K562 (cell line): ENCODE results near the gene BAZ2A. TPM values are rescaled to one million over a fixed set of nuclear protein-coding genes. Genes with fewer than 3 reads are reported as not detected.

Experiments used
- BRCA1 ChIP-seq, 2 experiments: fragments of 450-650 bp in 1 of 2; sonication (generic) in 1 of 2; formaldehyde crosslinking in 1 of 2; IDR thresholded peaks; 2 replicates each; pipeline versions ENCODE4 v1.5.0 to v1.6.1; 2017 to 2020; ENCODE audit warnings: mild to moderate bottlenecking in 1 of 2, missing genetic modification reagents in 1 of 2
- CBX1 ChIP-seq: sonication (generic); IDR thresholded peaks from 2 replicates; pipeline ENCODE4 v1.6.1; 2016; ENCODE audit warnings: antibody characterized with exemption, low read depth, mild to moderate bottlenecking
- CBX3 ChIP-seq, 2 experiments: IDR thresholded peaks; 1 replicate in 1 of 2; 2 replicates in 1 of 2; pipeline ENCODE4 v1.6.1; 2012; ENCODE audit warnings: inconsistent platforms in 2 of 2, low read length in 2 of 2, borderline replicate concordance in 1 of 2, control low read depth in 1 of 2
- CC2D1A ChIP-seq: fragments of 450-650 bp; IDR thresholded peaks from 2 replicates; pipeline ENCODE4 v1.6.1; 2017; ENCODE audit warnings: mild to moderate bottlenecking
- CREB5 ChIP-seq: fragments of 250-450 bp; sonication (Bioruptor Pico); IDR thresholded peaks from 2 replicates; pipeline ENCODE4 v1.5.0; 2020; ENCODE audit warnings: mild to moderate bottlenecking
- DDX20 ChIP-seq: fragments of 450-650 bp; IDR thresholded peaks from 2 replicates; pipeline ENCODE4 v1.6.1; 2016; ENCODE audit warnings: missing genetic modification characterization, low read depth, mild to moderate bottlenecking, missing compliant biosample characterization, moderate library complexity
- E2F5 ChIP-seq: sonication (generic); formaldehyde crosslinking; IDR thresholded peaks from 2 replicates; pipeline ENCODE4 v1.8.0; 2022; ENCODE audit warnings: mild to moderate bottlenecking, missing genetic modification reagents
- ELK3 ChIP-seq: fragments of 450-650 bp; formaldehyde crosslinking; IDR thresholded peaks from 2 replicates; pipeline ENCODE4 v1.4.0; 2020; ENCODE audit warnings: mild to moderate bottlenecking
- ESRRA ChIP-seq: fragments of 450-650 bp; IDR thresholded peaks from 2 replicates; pipeline ENCODE4 v1.6.1; 2014; ENCODE audit warnings: low read depth, mild to moderate bottlenecking, moderate library complexity, borderline replicate concordance
- ID3 ChIP-seq, 2 experiments: fragments of 250-450 bp in 1 of 2; fragments of 450-650 bp in 1 of 2; sonication (Bioruptor Pico) in 1 of 2; IDR thresholded peaks; 2 replicates each; pipeline versions ENCODE4 v1.6.1 to v1.8.0; 2016 to 2021; ENCODE audit warnings: mild to moderate bottlenecking in 2 of 2, moderate library complexity in 2 of 2, missing compliant biosample characterization in 1 of 2, missing genetic modification characterization in 1 of 2
- MCM2 ChIP-seq: fragments of 450-650 bp; IDR thresholded peaks from 2 replicates; pipeline ENCODE4 v1.6.1; 2017; ENCODE audit warnings: low read depth, mild to moderate bottlenecking
- MLX ChIP-seq, 2 experiments: fragments of 450-650 bp in 1 of 2; sonication (generic) in 1 of 2; formaldehyde crosslinking; conservative IDR thresholded peaks; 2 replicates each; pipeline versions ENCODE4 v1.4.0 to v1.8.1; 2020 to 2022; ENCODE audit warnings: mild to moderate bottlenecking in 1 of 2, missing genetic modification reagents in 1 of 2
- MXI1 ChIP-seq: IDR thresholded peaks from 2 replicates; pipeline ENCODE4 v1.6.1; 2011; ENCODE audit warnings: low read depth, mild to moderate bottlenecking, improper control_type of control experiment, low read length
- POLR2G ChIP-seq: fragments of 200-400 bp; formaldehyde crosslinking; IDR thresholded peaks from 2 replicates; pipeline ENCODE4 v1.6.1; 2017; ENCODE audit warnings: low read depth, mild to moderate bottlenecking, antibody characterized with exemption, low read length, moderate library complexity
- PRMT5 ChIP-seq: sonication (generic); formaldehyde crosslinking; IDR thresholded peaks from 2 replicates; pipeline ENCODE4 v1.5.0; 2020; ENCODE audit warnings: missing genetic modification reagents
- RBBP5 ChIP-seq: fragments of 200-600 bp; sonication (generic); IDR thresholded peaks from 2 replicates; pipeline ENCODE4 v1.6.1; 2012; ENCODE audit warnings: borderline replicate concordance, mild to moderate bottlenecking, low read length, control low read depth, inconsistent platforms; ENCODE audit not compliant: insufficient read depth, poor library complexity, severe bottlenecking
- RUNX1 ChIP-seq: sonication (generic); IDR thresholded peaks from 2 replicates; pipeline ENCODE4 v1.6.1; 2016; ENCODE audit warnings: antibody characterized with exemption, low read depth
- ZBED1 ChIP-seq: IDR thresholded peaks from 2 replicates; pipeline ENCODE4 v1.6.1; 2014
- ZBTB5 ChIP-seq: fragments of 450-650 bp; IDR thresholded peaks from 2 replicates; pipeline ENCODE4 v1.6.1; 2017; ENCODE audit warnings: antibody characterized with exemption
- ZNF263 ChIP-seq: sonication (generic); formaldehyde crosslinking; IDR thresholded peaks from 2 replicates; pipeline ENCODE4 v1.8.0; 2022; ENCODE audit warnings: mild to moderate bottlenecking, missing genetic modification reagents, borderline replicate concordance
- ZNF316 ChIP-seq: fragments of 450-650 bp; IDR thresholded peaks from 2 replicates; pipeline ENCODE4 v1.6.1; 2016
- ZNF830 ChIP-seq: fragments of 250-450 bp; sonication (Bioruptor Pico); IDR thresholded peaks from 2 replicates; pipeline ENCODE4 v1.5.0; 2021; ENCODE audit warnings: mild to moderate bottlenecking
- polyA plus RNA-seq, 8 experiments: library from polyadenylated mRNA; depleted of rRNA in 4 of 8; stranded (reverse) in 5 of 8; unstranded in 3 of 8; fragments of >200 nt; fragmentation: Nextera tagmentation in 2 of 8; fragmentation: Illumina TruSeq in 1 of 8; extraction: Ambion mirVana in 2 of 8; extraction: Trizol in 1 of 8; gene quantifications; 2 replicates each; pipeline versions ENCODE4 v1.2.1 to v1.2.3, GENCODE V29; 2011 to 2014; ENCODE audit warnings: inconsistent platforms in 1 of 8, missing spikeins in 1 of 8
- total RNA-seq, 7 experiments: library from RNA; depleted of rRNA in 6 of 7; stranded (reverse); fragments of >200 nt in 6 of 7; fragmentation: Illumina TruSeq in 2 of 7; extraction: Trizol in 2 of 7; gene quantifications; 2 replicates each; pipeline versions ENCODE4 v1.2.1 to v1.2.3, GENCODE V29; 2011 to 2021; ENCODE audit warnings: low replicate concordance in 1 of 7

Gene BAZ2A
- total and polyA plus RNA-seq, 9 of the 15 experiments (the other 6 are each of a cell fraction or from before 2014, with no cell fraction given) = 4.5 to 86.4 (median 26.2) TPM

- TF ChIP-seq CBX3 (IDR thresholded peaks at IDR 0.05; ENCODE audit: borderline replicate concordance in 1 of 2, low read length in 2 of 2) (peak in 1 of 2 experiments; percentile 93; a peak in 2 of 3 replicates), ID3 (CRISPR knock-in tag; IDR thresholded peaks at IDR 0.05) (no peak), ID3 (tag; IDR thresholded peaks at IDR 0.05) (no peak), MXI1 (peak; percentile 51), BRCA1 (IDR thresholded peaks at IDR 0.05) (no peak), BRCA1 (CRISPR knock-in tag; IDR thresholded peaks at IDR 0.05) (no peak), ZBTB5 (no peak), POLR2G (peak; percentile 45; the same call in 1 of the 2 replicates), DDX20 (tag) (no peak), PRMT5 (CRISPR knock-in tag) (no peak), ZBED1 (no peak), ESRRA (no peak), RBBP5 (no peak), RUNX1 (0 out of 2 replicates have a peak, but pooled peaks have one; percentile 64), E2F5 (CRISPR knock-in tag) (0 out of 2 replicates have a peak, but pooled peaks have one; percentile 38), CREB5 (CRISPR knock-in tag) (no peak), MLX (CRISPR knock-in tag; conservative IDR thresholded peaks at IDR 0.05) (no peak), ZNF830 (CRISPR knock-in tag) (no peak), CC2D1A (peak; percentile 87), CBX1 (no peak), MCM2 (no peak), ZNF263 (CRISPR knock-in tag) (peak; percentile 77), ELK3 (CRISPR knock-in tag) (no peak), ZNF316 (no peak)
These were observed at the start of gene BAZ2A (continued) for GRCh38 chr12:56630180-56630632.
